Endothelial cell of umbilical vein (primary cell): ENCODE data around the gene SMURF2. TPM values are rescaled to one million over a fixed set of nuclear protein-coding genes. Genes with fewer than 3 reads are reported as not detected.

Experiments used
- BruUV-seq: library from RNA; stranded (reverse); fragments of 400-500 nt; replicated peaks from 2 replicates; lab custom pipeline; 2021; lab: Mats Ljungman, UMichigan
- CTCF ChIA-PET: fragments of 300-600, 350-600 bp; sonication (Branson Sonifier 250); formaldehyde crosslinking; loops from one replicate; lab custom pipeline; 2021; ENCODE audit warnings: antibody characterized with exemption, inconsistent platforms; lab: Charles Lee
- POLR2A ChIA-PET: fragments of 300-600, 350-600 bp; sonication (Branson Sonifier 250); formaldehyde crosslinking; loops from one replicate; lab custom pipeline; 2021; ENCODE audit warnings: antibody characterized with exemption, inconsistent platforms; lab: Charles Lee
- DNase-seq: peaks from one replicate; pipeline ENCODE4 v3.0.0-alpha.2; 2011; ENCODE audit warnings: low read depth, low spot score
- FAIRE-seq: peaks from 2 replicates; lab custom pipeline; 2011; peaks lifted over from hg19 to GRCh38; lab: Jason Lieb, UNC
- H2AFZ ChIP-seq: 2 replicates; pipeline ENCODE4 v1.6.0; 2012; ENCODE audit warnings: low read depth, low read length, control low read depth, inconsistent platforms
- H3K27ac ChIP-seq: 2 replicates; pipeline ENCODE4 v1.5.1; 2011; ENCODE audit warnings: low read depth, mild to moderate bottlenecking, control low read depth, low read length, moderate library complexity; ENCODE audit not compliant: insufficient read depth
- H3K27me3 ChIP-seq, 2 experiments: 2 replicates each; pipeline versions ENCODE4 v1.6.0 to v1.6.1; 2011; ENCODE audit warnings: low read length in 2 of 2, mixed read lengths in 1 of 2; ENCODE audit not compliant: control insufficient read depth in 2 of 2, insufficient read depth in 2 of 2
- H3K36me3 ChIP-seq, 2 experiments: 2 replicates in 1 of 2; 3 replicates in 1 of 2; pipeline ENCODE4 v1.5.1; 2011; ENCODE audit warnings: low read length in 2 of 2, mild to moderate bottlenecking in 1 of 2, moderate library complexity in 1 of 2; ENCODE audit not compliant: control insufficient read depth in 2 of 2, insufficient read depth in 2 of 2; ENCODE audit errors: extremely low read depth in 1 of 2
- H3K4me1 ChIP-seq: 3 replicates; pipeline ENCODE4 v1.5.1; 2011; ENCODE audit warnings: mild to moderate bottlenecking, low read length; ENCODE audit not compliant: control insufficient read depth, insufficient read depth; ENCODE audit errors: extremely low read depth
- H3K4me2 ChIP-seq: 2 replicates; pipeline ENCODE4 v1.6.1; 2011; ENCODE audit warnings: low read length, control low read depth, mixed read lengths; ENCODE audit not compliant: insufficient read depth
- H3K4me3 ChIP-seq, 3 experiments: fragments of 200-600 bp in 1 of 3; sonication (generic), shearing (Covaris generic) in 1 of 3; replicated peaks in 1 of 3; 2 replicates each; pipeline ENCODE4 v1.5.1; 2011 to 2016; ENCODE audit warnings: control low read depth in 3 of 3, low read length in 3 of 3, mild to moderate bottlenecking in 2 of 3, inconsistent platforms in 1 of 3, low read depth in 1 of 3, moderate library complexity in 1 of 3; ENCODE audit not compliant: insufficient read depth in 1 of 3
- H3K79me2 ChIP-seq: 2 replicates; pipeline ENCODE4 v1.6.0; 2012; ENCODE audit warnings: low read length, inconsistent platforms; ENCODE audit not compliant: control insufficient read depth, insufficient read depth
- H3K9ac ChIP-seq: replicated peaks from 2 replicates; pipeline ENCODE3; 2011; ENCODE audit warnings: low read length, control low read depth; ENCODE audit not compliant: insufficient read depth; ENCODE audit errors: extremely low read depth
- H3K9me1 ChIP-seq: replicated peaks from 3 replicates; pipeline ENCODE4 v1.6.0; 2011; ENCODE audit warnings: mild to moderate bottlenecking, low read length; ENCODE audit not compliant: control insufficient read depth, insufficient read depth; ENCODE audit errors: extremely low read depth
- H3K9me3 ChIP-seq: replicated peaks from 2 replicates; pipeline ENCODE4 v1.5.1; 2012; ENCODE audit warnings: low read length, inconsistent platforms; ENCODE audit not compliant: control insufficient read depth, insufficient read depth
- H4K20me1 ChIP-seq: replicated peaks from 2 replicates; pipeline ENCODE3; 2011; ENCODE audit warnings: mild to moderate bottlenecking, low read length; ENCODE audit not compliant: control insufficient read depth, insufficient read depth; ENCODE audit errors: extremely low read depth
- CTCF ChIP-seq, 2 donors: IDR thresholded peaks; 1 replicate in 1 of 2; 2 replicates in 1 of 2; pipeline ENCODE4 v1.5.1; 2011; ENCODE audit warnings: low read length in 2 of 2, mild to moderate bottlenecking in 2 of 2, moderate library complexity in 2 of 2, control low read depth in 1 of 2, inconsistent platforms in 1 of 2, low read depth in 1 of 2; ENCODE audit not compliant: insufficient read depth in 1 of 2; ENCODE audit errors: extremely low read depth in 1 of 2
- EZH2 ChIP-seq: IDR thresholded peaks from 2 replicates; pipeline ENCODE4 v1.6.1; 2012; ENCODE audit warnings: borderline replicate concordance, low read depth, mild to moderate bottlenecking, moderate library complexity, low read length, inconsistent platforms; ENCODE audit not compliant: severe bottlenecking
- FOS ChIP-seq: IDR thresholded peaks from 2 replicates; pipeline ENCODE4 v1.6.1; 2011; ENCODE audit warnings: mild to moderate bottlenecking, low read length, moderate library complexity, borderline replicate concordance; ENCODE audit not compliant: insufficient read depth
- GATA2 ChIP-seq: IDR thresholded peaks from 2 replicates; pipeline ENCODE4 v1.7.0; 2011; ENCODE audit warnings: low read depth, mild to moderate bottlenecking, moderate library complexity, mixed read lengths, low read length; ENCODE audit not compliant: insufficient read length, insufficient read depth
- JUN ChIP-seq: IDR thresholded peaks from 2 replicates; pipeline ENCODE4 v1.6.1; 2011; ENCODE audit warnings: borderline replicate concordance, low read depth; ENCODE audit not compliant: insufficient read length, insufficient read depth
- MAX ChIP-seq: IDR thresholded peaks from 2 replicates; pipeline ENCODE4 v1.6.1; 2011; ENCODE audit not compliant: insufficient read depth, insufficient read length
- MYC ChIP-seq: IDR thresholded peaks from one replicate; pipeline ENCODE4 v1.6.1; 2011; ENCODE audit warnings: mild to moderate bottlenecking, low read depth, low read length
- POLR2A ChIP-seq: IDR thresholded peaks from 2 replicates; pipeline ENCODE4 v1.6.1; 2012; ENCODE audit warnings: low read depth, mild to moderate bottlenecking, control low read depth, low read length
- POLR2AphosphoS5 ChIP-seq: IDR thresholded peaks from 2 replicates; pipeline ENCODE4 v1.6.1; 2012; ENCODE audit warnings: low read depth, mild to moderate bottlenecking, control low read depth, low read length, moderate library complexity; ENCODE audit not compliant: insufficient read depth
- dilution Hi-C: fragments of 300-500 bp; cut with MboI; formaldehyde crosslinking; loops from one replicate; pipeline ENCODE4 v1.15.0; 2019; ENCODE audit warnings: low sequenced_read_pairs; ENCODE audit not compliant: extremely low pct_ligation_motif_present
- intact Hi-C: fragments of 100-400 bp; cut with micrococcal nuclease; formaldehyde crosslinking; loops from one replicate; pipeline ENCODE4 v1.10.0; 2022
- polyA plus RNA-seq, 4 experiments: library from polyadenylated mRNA; depleted of rRNA in 3 of 4; stranded (reverse) in 3 of 4; unstranded in 1 of 4; fragments of >200 nt; gene quantifications; 2 replicates each; pipeline versions ENCODE4 v1.2.1 to v1.2.3, GENCODE V29; 2011 to 2012; ENCODE audit warnings: missing spikeins in 1 of 4
- total RNA-seq: library from RNA; stranded (reverse); gene quantifications from 2 replicates; pipeline ENCODE4 v1.2.3, GENCODE V29; 2021

The SMURF2 gene
- total and polyA plus RNA-seq, 2 donors (not counting 3 experiments of a cell fraction or from before 2014, with no cell fraction given): 32.9 to 105 TPM

- Histone ChIP-seq H3K9me3 (no peaks in the 10 kb centered on the region), H3K4me1 (peaks cover 8% of the 10 kb centered on the region), H3K9me1 (no peaks in the 10 kb centered on the region), H3K4me3 (no peak overlapping the region), H3K79me2 (no peaks in the 10 kb centered on the region), H3K9ac (no peak overlapping the region), H3K27ac (no peak overlapping the region), H2AFZ (no peak overlapping the region), H3K36me3 (no peaks in the 10 kb centered on the region), H3K27me3 (no peaks in the 10 kb centered on the region), H3K4me2 (no peak overlapping the region), H4K20me1 (no peaks in the 10 kb centered on the region)
- FAIRE-seq (no peak), DNase-seq (no peak)
- TF ChIP-seq CTCF (IDR thresholded peaks at IDR 0.05; ENCODE audit: extremely low read depth in 1 of 2, insufficient read depth in 1 of 2, low read depth in 1 of 2, low read length in 2 of 2) (no peak), MYC (no peak), FOS (no peak), JUN (no peak), POLR2A (no peak)
- no TSS peak for BruUV-seq
- dilution Hi-C loops (no loop called here), intact Hi-C loops (no loop called here)
- ChIA-PET CTCF (interaction anchor here (1.1 kb wide), 1 partner anchor 9 kb away, joined by 4 read pairs; no protein-coding TSS in a partner anchor), POLR2A (interaction anchor here (1.0 kb wide), 1 partner anchor 23 kb away, joined by 4 read pairs; no protein-coding TSS in a partner anchor)
Measured at GRCh38 chr17:64685705-64686104, 23.6 kb upstream of the SMURF2 start.

- Histone ChIP-seq H2AFZ (no peak overlapping the region), H3K9me1 (no peaks in the 10 kb centered on the region), H3K9me3 (no peaks in the 10 kb centered on the region), H3K36me3 (no peaks in the 10 kb centered on the region), H3K4me2 (no peak overlapping the region), H3K9ac (no peak overlapping the region), H3K4me3 (no peak overlapping the region), H3K79me2 (no peaks in the 10 kb centered on the region), H3K27ac (no peak overlapping the region), H3K4me1 (peaks cover 19% of the 10 kb centered on the region), H4K20me1 (no peaks in the 10 kb centered on the region), H3K27me3 (no peaks in the 10 kb centered on the region)
- TF ChIP-seq EZH2: no peak
- no peak for TF ChIP-seq FOS
- no peak for TF ChIP-seq GATA2
- TF ChIP-seq POLR2AphosphoS5: no peak
- TF ChIP-seq CTCF (IDR thresholded peaks at IDR 0.05; ENCODE audit: extremely low read depth in 1 of 2, insufficient read depth in 1 of 2, low read depth in 1 of 2, low read length in 2 of 2): no peak
- no peak for TF ChIP-seq MYC
- no peak for TF ChIP-seq MAX
- TF ChIP-seq JUN: no peak
- TF ChIP-seq POLR2A: no peak
- dilution Hi-C loops (no loop called here), intact Hi-C loops (loop anchor here (2.0 kb wide), 1 partner anchor 21 kb away; the partner anchor contains the start of gene SMURF2)
- FAIRE-seq (no peak), DNase-seq (no peak)
- no TSS peak for BruUV-seq
- ChIA-PET CTCF (no interaction called here), POLR2A (no interaction called here)
Measured at GRCh38 chr17:64683796-64684195, 21.7 kb upstream of the SMURF2 start.
